A673 (cell line): ENCODE data around the gene HECTD4.

Source experiments
- EZH2 ChIP-seq: fragments of 200-600 bp; sonication (generic); IDR thresholded peaks from 2 replicates; pipeline ENCODE4 v1.6.1; 2017; ENCODE audit warnings: borderline replicate concordance, low read depth, mild to moderate bottlenecking, mixed read lengths, antibody characterized with exemption, low read length; ENCODE audit not compliant: poor library complexity, severe bottlenecking
- TF ChIP-seq, protein P1 (sequence below): fragments of 300-800, 200-600 bp; sonication (generic); conservative IDR thresholded peaks from 2 replicates; pipeline ENCODE4 v1.5.1; 2017; ENCODE audit warnings: low read depth, mild to moderate bottlenecking, antibody characterized with exemption, low read length, moderate library complexity, mixed read lengths

DNA sequence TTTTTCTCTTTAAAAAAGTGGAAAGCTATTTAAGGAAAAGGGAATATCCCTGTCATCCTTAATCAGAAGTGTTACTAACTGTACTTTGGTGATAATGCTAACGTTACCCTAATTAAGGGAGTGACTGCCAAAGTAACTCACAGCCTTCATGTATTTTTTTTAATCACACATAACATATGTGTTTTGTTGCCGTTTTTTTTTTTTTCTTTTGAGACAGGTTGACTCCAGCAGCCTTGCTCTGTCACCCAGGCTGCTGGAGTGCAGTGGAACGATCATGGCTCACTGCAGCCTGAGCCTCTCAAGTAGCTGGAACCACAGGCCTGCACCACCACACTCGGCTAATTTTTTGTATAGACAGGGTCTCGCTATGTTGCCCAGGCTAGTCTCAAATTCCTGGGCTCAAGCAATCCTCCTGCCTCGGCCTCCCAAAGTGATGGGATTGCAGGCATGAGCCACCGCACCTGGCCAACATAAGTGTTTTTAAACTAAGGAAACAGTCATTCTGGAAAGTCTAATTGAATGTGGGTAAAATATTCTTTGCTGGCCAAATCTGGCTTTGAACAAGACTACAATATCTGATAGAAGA is 56.5 kb downstream of the HECTD4 start:
- TF ChIP-seq, protein P1, sequence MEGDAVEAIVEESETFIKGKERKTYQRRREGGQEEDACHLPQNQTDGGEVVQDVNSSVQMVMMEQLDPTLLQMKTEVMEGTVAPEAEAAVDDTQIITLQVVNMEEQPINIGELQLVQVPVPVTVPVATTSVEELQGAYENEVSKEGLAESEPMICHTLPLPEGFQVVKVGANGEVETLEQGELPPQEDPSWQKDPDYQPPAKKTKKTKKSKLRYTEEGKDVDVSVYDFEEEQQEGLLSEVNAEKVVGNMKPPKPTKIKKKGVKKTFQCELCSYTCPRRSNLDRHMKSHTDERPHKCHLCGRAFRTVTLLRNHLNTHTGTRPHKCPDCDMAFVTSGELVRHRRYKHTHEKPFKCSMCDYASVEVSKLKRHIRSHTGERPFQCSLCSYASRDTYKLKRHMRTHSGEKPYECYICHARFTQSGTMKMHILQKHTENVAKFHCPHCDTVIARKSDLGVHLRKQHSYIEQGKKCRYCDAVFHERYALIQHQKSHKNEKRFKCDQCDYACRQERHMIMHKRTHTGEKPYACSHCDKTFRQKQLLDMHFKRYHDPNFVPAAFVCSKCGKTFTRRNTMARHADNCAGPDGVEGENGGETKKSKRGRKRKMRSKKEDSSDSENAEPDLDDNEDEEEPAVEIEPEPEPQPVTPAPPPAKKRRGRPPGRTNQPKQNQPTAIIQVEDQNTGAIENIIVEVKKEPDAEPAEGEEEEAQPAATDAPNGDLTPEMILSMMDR: no peak
- no peak for TF ChIP-seq EZH2
